ENCODE measurements around the gene SEC16B.

The SEC16B gene

DNA sequence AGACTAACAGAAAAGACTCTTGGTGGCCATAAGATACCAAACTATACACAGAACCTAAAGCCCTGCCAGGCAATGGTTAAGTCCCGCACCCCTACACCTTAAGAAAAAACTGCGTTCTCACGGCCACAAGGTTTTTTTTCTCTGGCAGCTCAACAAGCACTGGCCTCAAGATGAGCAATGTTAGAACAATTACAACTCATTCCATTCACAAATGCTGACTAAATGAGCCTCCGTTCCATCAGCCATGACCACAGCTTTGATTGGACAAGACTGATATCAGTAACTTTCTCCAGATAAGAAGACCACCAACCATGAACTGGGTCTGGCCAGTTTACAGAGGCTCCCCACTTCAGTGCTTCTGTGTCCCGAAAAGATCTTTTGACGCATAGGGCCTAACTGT is 31.9 kb downstream of the SEC16B start:
- DNase-seq (ENCODE audit: low spot score): no peak

DNA sequence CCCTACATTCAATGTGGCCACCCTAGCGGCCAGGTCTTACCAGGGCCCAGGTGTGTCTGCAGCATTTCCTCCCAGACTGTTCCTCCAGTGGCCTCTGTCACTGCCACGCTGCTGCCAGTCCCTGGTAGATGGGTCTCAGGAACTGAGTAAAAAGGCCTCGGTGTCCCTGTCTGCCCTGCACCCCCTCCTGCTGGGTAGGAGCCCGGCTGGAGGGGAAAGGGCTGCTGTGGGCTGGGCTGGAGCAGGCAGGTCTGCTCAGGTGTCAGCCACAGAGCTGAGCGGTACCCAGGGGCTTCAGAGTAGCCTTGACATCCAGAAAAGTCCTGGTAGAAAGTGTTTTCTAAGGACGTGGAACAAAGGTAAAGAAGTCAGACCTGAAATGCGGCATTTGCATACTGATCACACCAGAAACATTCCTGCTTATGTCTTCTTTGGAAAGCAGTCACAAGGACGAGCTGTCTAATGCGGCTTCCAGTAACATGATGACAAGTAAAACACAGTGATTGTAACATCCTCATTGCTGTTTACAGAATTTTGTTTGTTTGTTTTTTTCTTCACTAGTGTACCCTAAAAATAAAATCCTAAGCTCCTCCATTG is 32.6 kb downstream of the SEC16B start:
- no peak for DNase-seq (ENCODE audit: low spot score)

GRCh38 chr1:177935638-177936415 is 34.0 kb downstream of the SEC16B start:
- DNase-seq (ENCODE audit: low spot score): no peak

DNA sequence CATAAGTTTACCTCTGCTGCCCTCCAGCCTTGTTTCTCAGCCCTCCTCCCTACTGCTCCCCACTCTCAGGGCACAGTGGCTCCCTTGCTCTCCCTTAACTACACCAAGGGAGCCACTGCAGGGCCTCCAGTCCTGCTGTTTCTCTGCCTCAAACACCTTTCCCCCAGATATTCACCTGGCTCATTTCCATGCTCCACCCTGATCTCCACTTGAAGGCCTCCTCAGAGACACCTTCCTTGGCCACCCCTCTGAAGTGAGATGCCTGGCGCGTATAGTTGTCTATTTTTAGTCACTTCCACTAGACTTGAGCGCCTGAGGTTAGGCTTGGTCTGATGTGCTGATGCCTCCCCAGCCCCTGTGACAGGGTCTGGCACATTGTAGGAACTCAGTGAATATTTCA is 34.9 kb downstream of the SEC16B start:
- no peak for DNase-seq (ENCODE audit: low spot score)

DNA sequence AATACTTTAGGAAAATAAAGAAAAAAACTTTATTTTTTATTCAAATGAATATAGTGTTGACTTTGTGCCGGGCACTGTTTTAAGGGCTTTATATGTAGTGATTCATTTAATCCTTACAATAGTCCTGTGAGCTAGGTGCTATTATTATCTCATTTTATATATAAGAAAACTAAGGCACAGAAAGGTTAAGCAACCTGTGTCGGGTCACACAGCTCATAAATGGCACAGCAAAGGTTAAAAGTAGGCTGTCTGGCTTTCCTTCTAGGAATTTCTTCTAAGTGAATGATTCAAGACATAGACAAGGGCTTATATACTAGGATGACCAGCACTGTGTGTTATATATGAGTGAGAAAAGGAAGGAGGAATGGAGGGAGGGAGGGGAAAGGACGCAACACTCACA is 35.4 kb downstream of the SEC16B start:
- no peak for DNase-seq (ENCODE audit: low spot score)

DNA sequence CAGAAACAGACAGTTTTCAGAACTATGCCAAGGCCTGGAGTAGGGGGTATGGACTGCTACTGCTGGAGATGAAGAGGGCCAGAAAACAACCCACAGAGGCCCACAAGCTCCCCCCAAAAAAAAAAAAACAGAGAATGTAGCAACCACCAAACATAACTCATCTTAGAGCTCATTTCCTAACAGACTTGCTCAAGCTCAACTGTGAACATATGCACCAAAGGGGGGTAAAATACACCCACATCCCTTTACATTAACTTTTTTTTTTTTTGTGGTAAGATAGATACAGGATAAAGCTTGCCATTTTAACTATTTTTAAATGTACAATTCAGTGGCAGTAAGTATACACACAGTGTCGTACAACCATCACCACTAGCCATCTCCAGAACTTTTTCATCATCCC is 36.0 kb downstream of the SEC16B start:
- DNase-seq (ENCODE audit: low spot score): no peak

DNA sequence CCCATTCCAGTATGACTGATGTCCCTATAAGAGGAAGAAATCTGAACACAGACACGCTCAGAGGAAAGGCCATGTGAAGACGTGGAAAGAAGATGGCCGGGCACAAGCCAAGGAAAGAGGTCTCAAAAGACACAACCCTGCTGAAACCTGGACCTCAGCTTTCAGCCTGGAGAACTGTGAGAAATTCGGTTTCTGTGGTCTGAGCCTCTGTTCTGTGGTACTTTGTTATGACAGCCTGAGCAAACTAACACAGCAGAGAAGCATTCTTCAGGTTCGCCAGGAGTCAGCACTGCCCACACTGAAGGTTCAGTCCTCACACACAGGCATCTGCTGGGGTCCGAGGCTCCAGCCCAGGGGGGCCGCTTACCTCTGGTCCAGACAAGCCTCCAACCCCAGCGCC is 37.7 kb downstream of the SEC16B start:
- no peak for DNase-seq (ENCODE audit: low spot score)

DNA sequence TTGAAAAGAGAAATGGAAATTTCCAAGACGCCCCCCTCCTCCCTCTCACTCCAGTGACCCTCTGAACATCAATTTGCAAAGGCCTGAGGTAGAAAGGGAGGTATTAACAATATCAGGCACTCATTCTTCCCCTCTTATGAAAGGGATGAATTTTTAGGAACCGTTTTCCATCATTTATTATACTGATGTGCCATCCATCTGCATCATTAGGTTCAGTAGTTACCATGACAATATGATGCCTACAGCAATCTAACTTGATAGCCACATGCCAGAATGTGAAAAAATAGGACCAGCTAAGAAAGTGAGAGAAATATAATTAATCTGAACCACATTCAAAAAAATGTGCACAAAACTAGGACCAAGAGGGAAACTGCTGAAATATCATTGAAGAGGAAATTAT is 40.9 kb downstream of the SEC16B start:
- DNase-seq (ENCODE audit: low spot score): no peak

DNA sequence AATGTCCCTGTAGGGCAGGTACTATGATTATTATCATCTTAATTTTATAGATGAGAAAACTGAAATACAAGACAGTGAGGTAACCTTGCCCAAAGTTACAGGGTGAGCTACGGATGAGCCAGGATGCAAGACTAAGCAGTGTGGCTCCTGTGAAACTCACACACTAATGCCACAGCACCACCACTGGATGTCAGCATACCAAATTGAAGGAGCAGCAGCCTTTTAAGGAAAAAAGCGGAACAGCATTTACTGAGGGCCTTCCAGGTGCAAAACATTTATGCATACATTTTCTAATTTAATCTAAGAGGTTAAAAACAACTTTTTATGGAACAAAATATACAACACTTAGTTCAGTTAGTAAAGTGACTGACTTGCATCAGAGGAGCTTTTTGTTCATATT is 41.7 kb downstream of the SEC16B start:
- no peak for DNase-seq (ENCODE audit: low spot score)

GRCh38 chr1:177927021-177927596 is 42.7 kb downstream of the SEC16B start:
- DNase-seq (ENCODE audit: low spot score): no peak

DNA sequence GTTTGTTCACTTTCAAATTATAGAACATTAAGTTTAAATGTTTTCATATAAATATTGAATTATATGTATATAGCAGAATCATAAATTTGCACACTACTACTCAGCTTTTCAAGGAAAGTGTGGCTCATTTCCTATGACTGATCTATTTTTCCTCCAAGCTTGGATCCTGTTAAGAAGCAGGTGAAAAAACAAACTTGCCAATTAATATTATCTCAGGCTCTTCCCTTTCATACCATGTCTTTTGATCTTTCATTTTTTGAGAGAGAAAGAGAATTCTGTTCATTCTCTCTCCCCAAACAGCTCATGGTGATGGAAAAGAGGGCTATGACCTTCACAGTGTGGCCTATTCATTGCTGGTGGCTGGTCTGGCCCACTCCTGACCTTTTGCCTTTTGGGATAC is 43.7 kb downstream of the SEC16B start:
- DNase-seq (ENCODE audit: low spot score): no peak

DNA sequence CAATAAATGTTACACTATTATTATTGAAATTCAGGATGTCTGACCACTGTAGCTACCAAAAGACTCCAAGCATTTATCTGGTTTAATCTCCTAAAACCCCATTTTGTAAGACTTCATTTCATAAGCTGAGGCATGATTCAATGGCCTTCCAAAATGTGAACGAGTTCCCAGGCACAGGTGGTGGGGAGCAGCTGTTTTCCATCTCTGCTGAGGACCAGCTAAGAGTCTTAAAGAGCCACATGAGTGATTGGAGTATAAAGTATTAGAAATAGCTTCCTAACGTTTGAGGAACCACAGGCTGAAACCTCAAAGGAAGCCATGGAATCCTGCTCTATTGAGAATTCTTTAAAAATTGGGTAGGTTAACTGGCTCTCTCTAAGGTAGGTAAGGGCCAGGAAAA is 44.9 kb downstream of the SEC16B start:
- no peak for DNase-seq (ENCODE audit: low spot score)

DNA sequence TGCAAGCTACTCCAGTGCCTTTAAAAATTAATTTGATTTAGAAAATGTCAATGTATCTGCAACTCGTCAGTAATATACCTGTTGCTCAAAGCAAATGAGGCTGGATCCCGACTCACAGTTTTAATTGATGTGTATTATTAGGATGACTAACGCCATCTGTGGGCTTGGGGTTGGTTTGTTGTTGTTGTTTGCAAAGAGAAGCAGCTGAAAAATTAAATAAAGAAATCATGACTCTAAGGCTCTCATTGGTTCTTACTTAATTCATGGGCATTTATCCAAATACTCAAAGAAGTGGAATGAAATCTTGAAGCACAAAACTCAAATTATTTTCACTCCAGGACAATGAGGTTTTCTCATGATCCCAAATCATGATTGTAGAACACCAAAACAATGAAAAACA is 46.4 kb downstream of the SEC16B start:
- no peak for DNase-seq (ENCODE audit: low spot score)

- no peak for DNase-seq (ENCODE audit: low spot score)
Observed at GRCh38 chr1:177922209-177922608, 47.6 kb downstream of the SEC16B start.

DNA sequence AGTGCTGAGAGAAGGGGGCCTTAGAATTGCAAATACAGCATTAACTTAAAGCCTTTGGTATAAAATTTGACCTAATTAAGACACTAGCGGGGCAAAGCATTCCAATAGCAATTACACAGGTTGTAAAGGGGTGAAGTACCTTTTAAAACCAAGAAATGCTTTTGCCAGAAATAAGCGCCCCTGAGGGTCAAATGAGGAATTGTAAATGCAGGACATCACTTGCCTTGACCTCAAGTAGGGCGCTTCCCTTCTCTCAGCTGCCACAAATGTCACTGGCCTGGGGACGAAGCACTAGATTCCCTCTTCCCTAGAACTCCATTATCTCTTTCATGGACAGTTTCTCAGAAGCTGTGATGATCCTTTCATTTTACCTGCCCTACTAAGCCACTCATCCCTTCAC is 48.3 kb downstream of the SEC16B start:
- DNase-seq (ENCODE audit: low spot score): no peak

DNA sequence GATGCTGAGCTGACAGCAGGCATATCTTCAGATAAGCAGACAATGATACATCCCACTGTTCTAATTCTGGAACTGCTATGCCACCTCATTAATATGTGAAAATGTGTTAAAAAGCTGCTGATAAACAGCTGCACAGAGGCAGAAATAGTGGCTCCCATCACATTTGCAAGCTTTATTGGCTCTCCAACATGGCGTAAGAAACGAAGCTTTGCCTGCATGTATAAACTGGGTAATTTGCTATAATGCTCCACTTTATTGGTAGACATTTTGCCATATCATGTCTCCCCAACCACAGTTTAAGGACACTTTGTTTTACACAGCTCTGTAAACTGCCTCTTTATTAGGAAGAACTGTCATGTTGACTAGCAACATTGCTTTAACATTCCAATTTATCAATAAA is 49.8 kb downstream of the SEC16B start:
- no peak for DNase-seq (ENCODE audit: low spot score)

DNA sequence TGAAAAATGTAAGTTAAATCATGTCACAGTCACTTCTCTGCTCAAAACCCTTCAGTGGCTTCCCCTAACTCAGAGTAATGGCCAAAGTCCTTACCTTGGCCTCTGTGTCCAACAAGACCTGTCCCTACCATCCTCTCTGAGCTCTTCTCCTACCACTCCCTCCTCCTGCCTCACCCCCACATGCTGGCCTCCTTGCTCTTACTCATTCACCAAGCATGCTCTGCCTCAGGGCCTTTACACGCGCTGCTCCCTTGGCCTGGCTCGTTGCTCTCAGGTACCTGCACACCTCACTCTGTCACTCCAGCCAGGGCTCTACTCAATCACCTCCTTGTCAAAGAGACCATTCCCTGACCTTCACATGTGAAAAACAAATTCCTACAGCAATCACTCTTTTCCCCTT is 54.2 kb downstream of the SEC16B start:
- DNase-seq (ENCODE audit: low spot score): no peak

DNA sequence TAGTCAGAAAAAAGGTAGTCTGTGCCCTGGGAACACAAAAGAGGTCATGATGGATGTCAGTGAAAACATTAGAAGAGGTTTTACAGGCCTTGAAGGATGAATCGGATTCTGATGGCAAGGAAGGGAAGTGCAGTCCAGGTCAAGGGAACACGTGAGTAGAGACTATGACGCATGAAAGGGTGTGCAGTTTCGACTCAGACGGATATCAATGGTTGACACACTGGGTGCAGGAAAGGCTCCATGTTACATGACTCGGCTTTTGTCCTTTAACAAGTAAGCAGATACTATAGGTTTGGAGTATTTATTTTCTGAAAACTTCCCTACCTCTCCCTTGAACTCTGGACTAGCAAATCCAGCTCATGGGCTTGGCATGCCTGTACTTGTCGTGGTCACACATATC is 55.3 kb downstream of the SEC16B start:
- DNase-seq (ENCODE audit: low spot score): no peak

GRCh38 chr1:177913762-177914540 is 55.9 kb downstream of the SEC16B start:
- DNase-seq (ENCODE audit: low spot score): peak; percentile 57

DNA sequence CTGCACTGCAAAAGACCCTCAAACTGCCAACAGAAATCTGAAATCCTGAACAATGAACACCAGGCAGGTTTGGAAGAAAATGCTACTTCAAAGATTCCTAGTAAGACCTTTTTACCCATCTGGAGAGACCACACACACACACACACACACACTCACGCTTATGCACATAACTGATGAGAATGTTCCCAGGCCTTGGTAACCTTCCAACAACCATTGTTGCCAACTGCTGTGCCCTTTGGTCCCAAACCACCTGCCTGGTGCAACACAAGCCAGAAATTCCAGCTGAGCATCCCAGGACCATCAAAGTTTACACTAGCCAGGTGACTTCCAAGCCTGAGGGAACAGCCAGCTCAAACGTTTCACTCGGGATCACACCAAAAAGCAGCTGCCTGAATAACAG is 56.9 kb downstream of the SEC16B start:
- DNase-seq (ENCODE audit: low spot score): no peak

DNA sequence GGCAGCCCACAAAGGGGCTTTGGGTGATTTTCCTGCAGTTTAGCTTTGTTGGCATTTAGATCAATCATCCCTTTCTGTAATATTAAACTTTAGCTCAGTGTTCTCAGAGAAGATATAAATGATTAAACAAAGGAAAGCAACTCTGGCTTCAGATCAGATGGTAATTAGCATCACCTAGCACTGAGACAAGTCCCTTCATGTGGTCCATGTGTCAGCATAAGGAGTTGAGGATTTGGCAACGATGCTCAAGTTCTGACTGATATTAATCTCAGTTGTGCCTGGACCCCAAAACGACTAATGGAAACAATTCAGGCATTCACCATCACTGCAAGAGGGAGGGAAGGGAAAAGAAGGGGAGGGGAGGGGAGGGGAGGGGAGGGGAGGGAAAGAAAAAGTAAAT is 60.4 kb downstream of the SEC16B start:
- DNase-seq (ENCODE audit: low spot score): no peak

- DNase-seq (ENCODE audit: low spot score): no peak
Observed at GRCh38 chr1:177907000-177907399, 62.9 kb downstream of the SEC16B start.

DNA sequence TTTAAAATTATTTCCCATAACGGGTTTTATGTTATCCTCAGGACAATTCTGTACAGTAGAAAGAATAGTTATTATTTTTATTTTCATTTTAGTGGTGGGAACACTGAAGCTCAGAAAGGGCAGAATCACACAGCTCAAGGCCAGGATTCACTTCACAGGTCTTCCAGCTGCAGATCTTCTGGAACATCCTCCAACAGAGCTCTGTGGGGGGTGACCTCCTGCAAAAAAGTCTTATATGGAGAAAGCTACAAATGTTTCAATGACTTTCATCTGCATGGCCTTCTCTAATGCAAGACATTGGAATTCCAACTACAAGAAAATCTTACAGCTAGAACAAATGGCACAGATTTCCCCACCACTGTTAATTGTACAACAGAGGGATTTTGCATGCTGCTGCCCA is 64.2 kb downstream of the SEC16B start:
- no peak for DNase-seq (ENCODE audit: low spot score)

All from D341Med (cell line).